ENCODE data around the gene PLEKHM3.

The PLEKHM3 gene

GRCh38 chr2:207897541-207898353, 127.6 kb downstream of the PLEKHM3 start:
- Histone ChIP-seq H3K27ac (ENCODE audit: low read depth in 2 of 2, low read length in 2 of 2) (peak overlapping the region; percentile 82 to 89), H3K4me1 (ENCODE audit: control insufficient read depth in 2 of 2, insufficient read depth in 2 of 2, low read length in 2 of 2) (peaks cover 24 to 34% of the 10 kb centered on the region in 2 donors), H3K36me3 (ENCODE audit: control insufficient read depth in 2 of 2, insufficient read depth in 2 of 2, low read length in 2 of 2) (peaks cover 0 to 6% of the 10 kb centered on the region in 2 donors), H3K9me3 (ENCODE audit: control insufficient read depth in 2 of 2, low read length in 2 of 2) (no peaks in the 10 kb centered on the region), H3K9ac (ENCODE audit: low read depth in 1 of 2, low read length in 2 of 2) (no peak overlapping the region), H3K4me3 (ENCODE audit: low read length in 2 of 2) (no peak overlapping the region), H3K27me3 (ENCODE audit: control insufficient read depth in 2 of 2, insufficient read depth in 2 of 2, low read length in 2 of 2) (no peaks in the 10 kb centered on the region)

DNA sequence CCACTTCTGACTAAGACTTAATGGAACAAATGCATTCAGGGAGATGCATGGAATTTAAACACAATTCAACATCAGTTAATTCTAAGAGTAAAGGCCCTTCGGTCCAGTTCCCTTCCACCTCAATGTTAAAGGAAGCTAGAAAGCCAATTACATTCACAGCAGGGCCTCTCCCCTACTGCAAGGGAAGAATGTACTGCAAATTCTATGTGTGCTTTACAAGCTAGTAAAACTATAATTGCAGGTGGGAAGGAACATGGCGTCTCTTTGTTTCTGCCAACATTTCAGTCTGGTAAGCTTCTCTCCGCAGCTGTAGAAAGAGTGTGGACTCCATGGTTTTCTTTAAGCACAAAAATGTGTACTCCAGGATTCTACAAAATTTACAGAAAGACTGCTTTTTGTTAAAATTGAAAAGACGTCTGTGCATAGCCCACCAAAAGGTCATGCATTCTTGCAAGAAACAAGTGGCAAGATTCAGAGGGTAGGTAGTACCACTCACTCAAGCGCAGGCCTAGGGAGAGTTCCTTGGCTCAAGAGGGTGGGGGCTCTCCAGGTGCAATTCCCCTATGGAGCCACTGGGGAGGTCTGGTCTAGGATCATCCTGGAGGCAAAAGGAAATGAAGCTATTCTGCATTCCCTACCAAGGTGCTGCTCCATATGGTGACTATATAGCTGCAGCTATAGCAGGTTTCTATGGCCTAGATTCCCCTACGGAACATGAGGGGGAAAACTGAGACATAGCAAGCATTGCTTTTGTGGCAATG, 128.6 kb downstream of the PLEKHM3 start:
- no peaks in the 10 kb centered on the region for H3K27me3 ChIP-seq (ENCODE audit: control insufficient read depth in 2 of 2, insufficient read depth in 2 of 2, low read length in 2 of 2)
- peaks cover 0 to 6% of the 10 kb centered on the region in 2 donors for H3K36me3 ChIP-seq (ENCODE audit: control insufficient read depth in 2 of 2, insufficient read depth in 2 of 2, low read length in 2 of 2)
- H3K4me1 ChIP-seq (ENCODE audit: control insufficient read depth in 2 of 2, insufficient read depth in 2 of 2, low read length in 2 of 2), result peaks cover 24 to 31% of the 10 kb centered on the region in 2 donors
- H3K27ac ChIP-seq (ENCODE audit: low read depth in 2 of 2, low read length in 2 of 2), result peak overlapping the region; percentile 82 to 89
- H3K9me3 ChIP-seq (ENCODE audit: control insufficient read depth in 2 of 2, low read length in 2 of 2), result no peaks in the 10 kb centered on the region
- peak overlapping the region in 1 of 2 donors; percentile 5 for H3K4me3 ChIP-seq (ENCODE audit: low read length in 2 of 2)
- peak overlapping the region; percentile 18 to 45 for H3K9ac ChIP-seq (ENCODE audit: low read depth in 1 of 2, low read length in 2 of 2)

- Histone ChIP-seq H3K4me3 (ENCODE audit: low read length in 2 of 2) (no peak overlapping the region), H3K4me1 (ENCODE audit: control insufficient read depth in 2 of 2, insufficient read depth in 2 of 2, low read length in 2 of 2) (peaks cover 24 to 31% of the 10 kb centered on the region in 2 donors), H3K9ac (ENCODE audit: low read depth in 1 of 2, low read length in 2 of 2) (peak overlapping the region in 1 of 2 donors; percentile 54), H3K36me3 (ENCODE audit: control insufficient read depth in 2 of 2, insufficient read depth in 2 of 2, low read length in 2 of 2) (peaks cover 0 to 4% of the 10 kb centered on the region in 2 donors), H3K27me3 (ENCODE audit: control insufficient read depth in 2 of 2, insufficient read depth in 2 of 2, low read length in 2 of 2) (no peaks in the 10 kb centered on the region), H3K9me3 (ENCODE audit: control insufficient read depth in 2 of 2, low read length in 2 of 2) (no peaks in the 10 kb centered on the region), H3K27ac (ENCODE audit: low read depth in 2 of 2, low read length in 2 of 2) (peak overlapping the region; percentile 82 to 89)
These were observed 130.0 kb downstream of the PLEKHM3 start for GRCh38 chr2:207895274-207895860.

- no peak overlapping the region for H3K27ac ChIP-seq (ENCODE audit: low read depth in 2 of 2, low read length in 2 of 2)
- no peak overlapping the region for H3K9ac ChIP-seq (ENCODE audit: low read depth in 1 of 2, low read length in 2 of 2)
- H3K4me3 ChIP-seq (ENCODE audit: low read length in 2 of 2), result no peak overlapping the region
- H3K4me1 ChIP-seq (ENCODE audit: control insufficient read depth in 2 of 2, insufficient read depth in 2 of 2, low read length in 2 of 2), result peaks cover 23 to 29% of the 10 kb centered on the region in 2 donors
- no peaks in the 10 kb centered on the region for H3K9me3 ChIP-seq (ENCODE audit: control insufficient read depth in 2 of 2, low read length in 2 of 2)
- no peaks in the 10 kb centered on the region for H3K27me3 ChIP-seq (ENCODE audit: control insufficient read depth in 2 of 2, insufficient read depth in 2 of 2, low read length in 2 of 2)
- H3K36me3 ChIP-seq (ENCODE audit: control insufficient read depth in 2 of 2, insufficient read depth in 2 of 2, low read length in 2 of 2), result no peaks in the 10 kb centered on the region
These were observed 132.5 kb downstream of the PLEKHM3 start for GRCh38 chr2:207892716-207893402.

DNA sequence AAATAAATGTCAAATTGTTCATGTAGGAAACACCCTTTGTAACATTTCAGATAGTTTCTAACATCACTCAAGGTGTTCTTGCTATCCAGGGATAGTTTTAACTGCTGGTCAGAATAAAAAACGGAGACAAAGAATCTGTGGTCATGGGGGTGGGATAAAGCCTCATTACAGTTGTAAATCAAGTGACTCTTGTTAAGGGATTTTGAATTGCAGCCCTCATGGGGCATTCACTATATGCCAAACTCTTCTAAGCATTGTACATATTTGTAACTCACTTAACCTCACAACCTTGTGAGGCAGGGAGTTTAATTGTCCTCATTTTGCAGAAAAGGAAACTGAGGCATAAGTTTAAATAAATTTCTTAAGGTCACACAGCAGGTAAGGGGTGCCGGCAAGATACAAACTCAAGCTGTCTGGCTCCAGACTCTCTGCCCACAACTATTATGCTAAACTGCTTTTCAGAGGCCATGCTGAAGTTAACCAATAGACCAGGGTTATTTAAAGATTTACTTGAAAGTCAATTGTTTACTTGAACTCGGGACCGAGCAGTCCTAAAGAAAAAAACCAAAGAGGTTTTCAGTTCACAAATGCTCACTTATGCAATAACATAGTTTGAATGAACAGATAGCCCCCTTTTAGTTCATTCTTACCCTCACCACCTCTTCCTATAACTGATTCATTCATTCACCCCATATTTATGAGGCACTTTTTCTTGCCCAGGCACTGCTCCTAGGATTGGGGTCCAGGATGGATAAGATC, 134.1 kb downstream of the PLEKHM3 start:
- peaks cover 11 to 15% of the 10 kb centered on the region in 2 donors for H3K4me1 ChIP-seq (ENCODE audit: control insufficient read depth in 2 of 2, insufficient read depth in 2 of 2, low read length in 2 of 2)
- H3K9ac ChIP-seq (ENCODE audit: low read depth in 1 of 2, low read length in 2 of 2), result no peak overlapping the region
- no peaks in the 10 kb centered on the region for H3K36me3 ChIP-seq (ENCODE audit: control insufficient read depth in 2 of 2, insufficient read depth in 2 of 2, low read length in 2 of 2)
- no peaks in the 10 kb centered on the region for H3K9me3 ChIP-seq (ENCODE audit: control insufficient read depth in 2 of 2, low read length in 2 of 2)
- H3K27me3 ChIP-seq (ENCODE audit: control insufficient read depth in 2 of 2, insufficient read depth in 2 of 2, low read length in 2 of 2), result no peaks in the 10 kb centered on the region
- H3K4me3 ChIP-seq (ENCODE audit: low read length in 2 of 2), result no peak overlapping the region
- no peak overlapping the region for H3K27ac ChIP-seq (ENCODE audit: low read depth in 2 of 2, low read length in 2 of 2)

DNA sequence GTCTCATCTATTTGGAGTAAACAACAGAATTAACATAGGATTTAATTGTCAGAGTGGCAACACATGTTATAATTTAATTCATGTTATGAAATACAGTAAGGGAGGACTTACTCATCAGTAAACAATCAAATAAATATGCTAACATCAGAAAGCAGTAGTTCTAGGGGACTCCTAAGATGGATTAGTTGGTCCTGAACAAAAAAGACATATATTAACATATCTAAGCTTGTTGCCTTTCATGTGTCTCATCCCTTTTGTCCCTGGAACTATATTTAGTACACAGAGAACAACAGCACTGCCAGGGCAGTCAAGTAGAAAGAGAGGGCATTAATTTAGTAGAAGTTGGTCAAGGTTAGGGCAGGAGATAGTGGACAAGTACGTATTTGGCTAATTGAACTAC, 137.8 kb downstream of the PLEKHM3 start:
- H3K4me3 ChIP-seq (ENCODE audit: low read length in 2 of 2), result no peak overlapping the region
- H3K4me1 ChIP-seq (ENCODE audit: control insufficient read depth in 2 of 2, insufficient read depth in 2 of 2, low read length in 2 of 2), result peaks cover 3 to 4% of the 10 kb centered on the region in 2 donors
- H3K9ac ChIP-seq (ENCODE audit: low read depth in 1 of 2, low read length in 2 of 2), result no peak overlapping the region
- H3K27ac ChIP-seq (ENCODE audit: low read depth in 2 of 2, low read length in 2 of 2), result no peak overlapping the region
- no peaks in the 10 kb centered on the region for H3K9me3 ChIP-seq (ENCODE audit: control insufficient read depth in 2 of 2, low read length in 2 of 2)
- H3K27me3 ChIP-seq (ENCODE audit: control insufficient read depth in 2 of 2, insufficient read depth in 2 of 2, low read length in 2 of 2), result no peaks in the 10 kb centered on the region
- no peaks in the 10 kb centered on the region for H3K36me3 ChIP-seq (ENCODE audit: control insufficient read depth in 2 of 2, insufficient read depth in 2 of 2, low read length in 2 of 2)

- Histone ChIP-seq H3K27me3 (ENCODE audit: control insufficient read depth in 2 of 2, insufficient read depth in 2 of 2, low read length in 2 of 2) (no peaks in the 10 kb centered on the region), H3K4me1 (ENCODE audit: control insufficient read depth in 2 of 2, insufficient read depth in 2 of 2, low read length in 2 of 2) (peaks cover 3 to 4% of the 10 kb centered on the region in 2 donors), H3K27ac (ENCODE audit: low read depth in 2 of 2, low read length in 2 of 2) (peak overlapping the region; percentile 87 to 88), H3K4me3 (ENCODE audit: low read length in 2 of 2) (peak overlapping the region; percentile 37), H3K36me3 (ENCODE audit: control insufficient read depth in 2 of 2, insufficient read depth in 2 of 2, low read length in 2 of 2) (no peaks in the 10 kb centered on the region), H3K9me3 (ENCODE audit: control insufficient read depth in 2 of 2, low read length in 2 of 2) (no peaks in the 10 kb centered on the region), H3K9ac (ENCODE audit: low read depth in 1 of 2, low read length in 2 of 2) (peak overlapping the region in 1 of 2 donors; percentile 67)
These were observed 140.3 kb downstream of the PLEKHM3 start for GRCh38 chr2:207885010-207885409.

GRCh38 chr2:207884127-207884526, 141.2 kb downstream of the PLEKHM3 start:
- H3K36me3 ChIP-seq (ENCODE audit: control insufficient read depth in 2 of 2, insufficient read depth in 2 of 2, low read length in 2 of 2), result no peaks in the 10 kb centered on the region
- no peaks in the 10 kb centered on the region for H3K9me3 ChIP-seq (ENCODE audit: control insufficient read depth in 2 of 2, low read length in 2 of 2)
- H3K27me3 ChIP-seq (ENCODE audit: control insufficient read depth in 2 of 2, insufficient read depth in 2 of 2, low read length in 2 of 2), result no peaks in the 10 kb centered on the region
- H3K27ac ChIP-seq (ENCODE audit: low read depth in 2 of 2, low read length in 2 of 2), result peak overlapping the region; percentile 38 to 88
- peaks cover 3 to 4% of the 10 kb centered on the region in 2 donors for H3K4me1 ChIP-seq (ENCODE audit: control insufficient read depth in 2 of 2, insufficient read depth in 2 of 2, low read length in 2 of 2)
- H3K4me3 ChIP-seq (ENCODE audit: low read length in 2 of 2), result no peak overlapping the region
- H3K9ac ChIP-seq (ENCODE audit: low read depth in 1 of 2, low read length in 2 of 2), result no peak overlapping the region

- no peak overlapping the region for H3K4me3 ChIP-seq (ENCODE audit: low read length in 2 of 2)
- no peaks in the 10 kb centered on the region for H3K27me3 ChIP-seq (ENCODE audit: control insufficient read depth in 2 of 2, insufficient read depth in 2 of 2, low read length in 2 of 2)
- H3K4me1 ChIP-seq (ENCODE audit: control insufficient read depth in 2 of 2, insufficient read depth in 2 of 2, low read length in 2 of 2), result peaks cover 3 to 4% of the 10 kb centered on the region in 2 donors
These were observed 142.1 kb downstream of the PLEKHM3 start for GRCh38 chr2:207883002-207883780.

More at GRCh38 chr2:207883002-207883780, 142.1 kb downstream of the PLEKHM3 start:
- Histone ChIP-seq H3K36me3 (ENCODE audit: control insufficient read depth in 2 of 2, insufficient read depth in 2 of 2, low read length in 2 of 2) (no peaks in the 10 kb centered on the region), H3K9me3 (ENCODE audit: control insufficient read depth in 2 of 2, low read length in 2 of 2) (no peaks in the 10 kb centered on the region), H3K27ac (ENCODE audit: low read depth in 2 of 2, low read length in 2 of 2) (no peak overlapping the region), H3K9ac (ENCODE audit: low read depth in 1 of 2, low read length in 2 of 2) (no peak overlapping the region)

Data from mucosa of rectum (tissue), 2 donors.